ENCODE data around the gene PCDH15.
A peak's percentile ranks its signal among the peaks of the same experiment; 100 is the strongest.

PCDH15 gene

DNA sequence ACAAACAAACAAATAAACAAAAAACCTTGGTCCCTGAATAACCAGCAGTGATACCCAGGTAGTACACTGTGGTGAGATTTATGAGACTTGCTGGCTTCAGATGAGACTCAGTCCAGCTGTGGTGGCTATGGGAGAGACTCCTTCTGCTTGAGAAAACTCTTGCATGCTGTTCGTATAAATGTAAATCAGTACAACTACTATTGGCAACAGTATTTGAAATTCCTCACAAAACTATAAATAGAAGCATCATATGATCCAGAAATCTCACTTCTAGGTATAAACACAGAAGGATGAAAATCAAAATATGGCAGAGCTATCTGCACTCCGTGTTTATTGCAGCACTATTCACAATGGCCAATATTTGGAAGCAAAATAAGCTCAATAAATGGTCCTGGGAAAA lies 692.1 kb downstream of the PCDH15 start:
- no peak for FAIRE-seq

DNA sequence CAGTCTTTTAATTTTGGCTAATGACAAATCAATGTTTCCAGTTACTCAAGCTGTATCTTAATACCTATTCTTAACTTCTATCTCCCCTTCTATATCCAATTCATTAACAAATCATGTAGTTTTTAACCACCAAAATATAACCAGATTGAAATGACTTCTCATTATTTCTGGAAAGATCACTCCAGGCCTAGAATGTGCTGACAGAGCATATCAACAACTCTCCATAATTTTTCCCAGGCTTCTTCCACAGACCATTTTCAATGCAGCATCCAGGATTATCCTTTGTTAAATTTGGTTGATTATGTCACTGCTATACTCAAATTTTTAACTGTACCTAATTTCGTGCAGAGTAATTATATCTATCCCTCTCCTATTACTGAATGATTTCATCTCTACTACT lies 704.1 kb downstream of the PCDH15 start:
- FAIRE-seq: no peak

DNA sequence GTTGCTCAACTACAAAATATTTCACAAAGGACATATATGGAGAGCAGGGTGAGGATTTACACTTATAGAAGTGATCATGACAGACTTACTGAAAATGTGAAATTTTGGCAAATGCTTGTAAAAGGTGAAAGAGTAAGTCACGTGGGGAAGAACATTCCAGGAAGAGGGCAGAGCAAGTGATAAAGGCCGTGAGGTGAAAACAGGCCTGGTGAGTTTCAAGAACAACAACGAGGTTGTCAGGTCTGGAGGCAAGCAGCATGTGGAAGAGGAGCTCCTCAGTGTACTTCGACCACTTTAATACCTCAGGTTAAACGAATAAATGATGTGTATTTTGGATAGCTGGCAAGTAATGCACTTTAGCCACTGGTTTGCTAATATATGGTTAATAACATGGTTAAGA lies 706.7 kb downstream of the PCDH15 start:
- FAIRE-seq: no peak

GRCh38 chr10:54091237-54091636 lies 709.8 kb downstream of the PCDH15 start:
- FAIRE-seq: no peak

- no peak for FAIRE-seq
Measured at GRCh38 chr10:54081950-54082349, 719.1 kb downstream of the PCDH15 start.

- no peak for FAIRE-seq
Measured at GRCh38 chr10:54067361-54067760, 733.7 kb downstream of the PCDH15 start.

- FAIRE-seq: no peak
Measured at GRCh38 chr10:54066646-54067045, 734.4 kb downstream of the PCDH15 start.

DNA sequence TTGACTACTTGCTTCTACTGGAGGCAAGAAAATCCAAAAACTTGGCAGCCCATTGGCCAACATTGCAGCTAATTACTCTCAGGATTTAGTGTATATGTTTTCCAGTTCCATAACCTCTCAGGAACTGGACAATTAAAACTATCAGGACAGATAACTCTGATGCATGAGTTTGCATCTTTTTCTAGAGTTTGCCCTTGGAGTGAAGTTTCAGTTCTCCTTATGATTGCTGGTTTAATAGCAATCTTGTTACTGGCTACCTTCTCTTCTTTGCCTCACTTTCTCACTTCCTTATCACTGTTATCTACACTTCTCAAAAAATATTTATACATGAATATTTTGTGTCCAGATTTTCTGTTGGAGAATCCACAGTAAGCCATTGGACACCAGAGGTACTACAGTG lies 735.9 kb downstream of the PCDH15 start:
- no peak for FAIRE-seq

- FAIRE-seq: no peak
Measured at GRCh38 chr10:54064215-54064614, 736.8 kb downstream of the PCDH15 start.

DNA sequence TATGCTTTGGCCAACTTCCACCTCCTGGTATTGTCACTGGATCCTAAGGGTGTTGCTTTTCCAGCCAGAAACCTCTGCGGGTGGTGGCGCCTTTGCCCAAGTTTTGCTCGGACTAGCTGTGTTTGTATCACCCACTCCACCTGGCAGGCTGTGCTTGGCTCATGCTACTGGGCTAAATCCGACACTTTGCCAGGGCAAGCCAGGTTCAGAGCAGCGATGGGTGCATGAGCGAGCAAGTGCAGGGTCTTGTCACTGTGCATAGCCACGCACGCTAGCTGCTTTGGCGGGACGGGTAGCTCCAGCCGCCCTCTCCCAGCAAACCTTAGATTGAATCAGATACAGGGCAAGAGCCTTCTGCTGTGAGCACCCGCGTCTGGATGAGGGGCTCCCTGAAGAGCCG lies 737.5 kb downstream of the PCDH15 start:
- FAIRE-seq: no peak

GRCh38 chr10:54060572-54060971 lies 740.5 kb downstream of the PCDH15 start:
- no peak for FAIRE-seq

DNA sequence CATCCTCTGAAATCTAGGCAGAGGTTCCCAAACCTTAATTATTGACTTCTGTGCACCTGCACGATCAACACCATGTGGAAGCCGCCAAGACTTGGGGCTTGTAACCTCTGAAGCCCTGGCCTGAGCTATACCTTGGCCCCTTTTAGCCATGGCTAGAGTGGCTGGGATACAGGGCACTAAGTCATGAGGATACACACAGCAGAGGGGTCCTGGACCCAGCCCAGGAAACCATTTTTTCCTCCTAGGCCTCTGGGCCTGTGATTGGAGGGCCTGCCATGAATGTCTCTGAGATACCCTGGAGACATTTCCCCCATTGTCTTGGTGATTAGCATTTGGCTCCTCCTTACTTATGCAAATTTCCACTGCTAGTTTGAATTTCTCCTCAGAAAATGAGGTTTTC lies 743.7 kb downstream of the PCDH15 start:
- FAIRE-seq: no peak

DNA sequence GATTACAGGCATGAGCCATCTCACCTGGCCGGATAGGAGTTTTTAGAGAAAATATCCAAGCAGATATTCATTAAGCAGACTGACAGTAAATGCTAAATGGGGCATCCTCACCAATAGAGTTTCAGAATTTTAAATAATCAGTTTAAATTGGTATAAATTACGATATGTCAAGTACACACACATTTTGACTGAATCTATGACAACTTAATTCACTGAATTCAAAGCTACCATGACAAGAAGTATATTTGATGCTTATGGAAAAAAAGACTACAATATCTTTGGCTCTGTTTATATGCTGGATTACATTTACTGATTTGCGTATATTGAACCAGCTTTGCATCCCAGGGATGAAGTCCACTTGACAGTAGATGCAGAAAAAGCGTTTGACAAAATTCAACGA lies 774.7 kb downstream of the PCDH15 start:
- FAIRE-seq: no peak

DNA sequence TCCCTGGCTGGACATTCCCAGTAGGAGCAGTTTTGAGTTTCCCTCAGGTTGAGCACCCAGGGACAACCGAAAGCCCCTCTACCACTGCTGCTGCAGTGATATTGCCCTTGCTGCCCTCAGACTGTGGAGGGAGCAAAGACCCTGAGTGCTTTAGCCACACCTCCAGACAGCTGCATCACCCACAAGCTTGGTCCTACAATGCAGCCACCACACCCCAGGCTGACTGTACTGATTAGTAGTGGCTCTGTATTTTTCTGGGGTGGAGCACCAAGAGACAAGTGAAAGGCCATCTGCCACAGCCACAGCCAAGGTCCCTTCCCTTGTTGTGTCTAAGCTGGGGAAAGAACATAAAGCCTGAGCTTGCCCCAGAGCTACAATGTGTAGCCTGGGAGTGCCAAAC lies 789.9 kb downstream of the PCDH15 start:
- no peak for FAIRE-seq

- no peak for FAIRE-seq
Measured at GRCh38 chr10:54010337-54010933, 790.6 kb downstream of the PCDH15 start.

DNA sequence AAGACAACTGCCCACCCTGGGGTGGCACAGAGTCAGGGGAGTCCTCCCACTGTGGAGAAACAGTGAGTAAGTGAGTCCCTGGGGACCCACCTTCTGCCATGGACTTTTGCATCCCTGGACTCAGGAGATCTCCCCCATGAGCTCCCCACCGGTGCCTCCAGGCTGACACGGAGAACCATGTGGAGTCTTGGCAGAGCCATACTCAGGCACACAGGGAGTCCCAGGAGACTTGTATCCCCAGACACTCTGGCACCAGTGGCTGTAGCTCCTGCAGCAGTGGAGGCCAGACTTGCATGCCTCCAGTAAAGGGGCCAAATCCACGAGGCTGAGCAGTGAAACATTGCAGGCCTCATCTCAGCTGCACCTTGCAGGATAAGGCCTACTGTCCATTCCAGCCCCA lies 791.4 kb downstream of the PCDH15 start:
- FAIRE-seq: no peak

GRCh38 chr10:54002077-54002476 lies 799.0 kb downstream of the PCDH15 start:
- FAIRE-seq: no peak

DNA sequence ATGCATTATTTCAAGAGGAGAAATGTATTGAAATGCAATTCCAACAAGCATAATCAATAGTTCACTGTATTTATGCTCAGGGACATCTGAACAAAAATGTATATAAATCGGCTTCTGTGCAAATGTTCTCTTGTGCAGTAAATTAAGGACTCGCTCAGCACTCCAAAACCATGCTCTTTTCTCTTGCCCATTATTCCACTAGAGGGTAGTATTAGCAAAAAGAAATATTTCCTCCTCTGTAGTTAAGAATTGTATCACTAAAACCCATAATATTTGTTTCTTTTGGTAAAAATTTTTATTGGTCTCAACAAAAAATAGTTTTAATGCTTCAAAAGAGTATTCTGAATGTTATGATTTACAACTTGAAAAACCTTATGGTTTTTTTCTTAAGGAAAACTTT lies 803.1 kb downstream of the PCDH15 start:
- peak; percentile 82 for FAIRE-seq

GRCh38 chr10:53990799-53991238 lies 810.2 kb downstream of the PCDH15 start:
- FAIRE-seq: no peak

DNA sequence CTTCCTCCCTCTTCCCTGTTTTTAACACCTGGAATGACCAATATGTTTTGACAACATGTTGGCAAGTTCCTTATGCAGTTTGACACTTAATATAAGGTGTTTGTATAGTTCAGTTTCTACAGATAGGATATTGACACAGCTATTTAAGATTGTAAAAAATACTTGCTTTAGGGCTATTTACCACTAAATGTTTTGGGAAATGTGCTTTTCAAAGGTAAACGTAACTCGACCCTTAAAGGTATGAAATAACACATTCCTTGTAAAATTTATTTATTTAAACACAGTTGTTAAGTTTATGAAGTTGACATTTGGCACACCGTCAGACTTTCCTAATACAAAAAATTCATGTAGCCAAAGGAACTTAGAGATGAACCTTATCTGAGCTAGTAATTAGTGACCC lies 817.6 kb downstream of the PCDH15 start:
- FAIRE-seq: no peak

- FAIRE-seq: no peak
Measured at GRCh38 chr10:53980210-53980609, 820.8 kb downstream of the PCDH15 start.

- FAIRE-seq: no peak
Measured at GRCh38 chr10:53978301-53978700, 822.7 kb downstream of the PCDH15 start.

- FAIRE-seq: no peak
Measured at GRCh38 chr10:53977267-53977666, 823.8 kb downstream of the PCDH15 start.

DNA sequence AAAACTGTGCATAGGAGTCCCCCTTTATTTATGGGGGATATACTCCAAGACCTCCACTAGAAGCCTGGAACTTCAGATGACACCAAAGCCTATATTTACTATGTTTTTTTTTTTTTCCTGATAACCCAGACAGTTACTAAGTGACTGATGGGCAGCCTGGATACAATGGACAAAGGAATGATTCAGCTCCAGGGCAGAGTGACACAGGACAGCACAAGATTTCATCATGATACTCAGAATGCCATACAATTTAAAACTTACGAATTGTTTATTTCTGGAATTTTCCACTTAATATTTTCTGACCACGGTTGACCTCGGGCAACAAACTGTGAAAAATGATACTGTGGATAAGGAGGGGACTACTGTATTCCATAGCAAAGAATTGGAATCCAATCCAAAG lies 843.6 kb downstream of the PCDH15 start:
- FAIRE-seq: no peak

DNA sequence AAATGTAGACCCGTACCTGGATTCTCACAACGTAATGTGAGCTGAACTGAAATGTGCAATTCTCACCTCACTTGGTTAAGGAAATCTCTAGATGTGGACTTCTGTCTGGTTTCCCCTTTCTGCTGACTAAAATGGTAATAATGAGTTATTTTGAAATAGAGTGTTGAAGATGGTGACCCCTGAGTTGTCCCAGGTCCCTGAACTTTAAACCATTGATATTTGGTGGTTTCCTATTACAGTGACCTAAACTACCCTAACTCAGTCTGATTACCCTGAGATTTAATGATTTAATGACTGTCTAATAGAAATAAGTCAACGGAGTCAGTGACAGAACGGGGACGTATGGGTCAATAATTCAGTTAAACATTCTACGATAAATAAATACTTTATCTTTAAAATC lies 845.9 kb downstream of the PCDH15 start:
- no peak for FAIRE-seq

Measured in TTC549 (cell line).